ENCODE data around the gene NDST4. TPM values are rescaled to one million over a fixed set of nuclear protein-coding genes. Genes with fewer than 3 reads are reported as not detected.

The NDST4 gene
- total RNA-seq, 1 experiment from 2014 or later, result not detected

DNA sequence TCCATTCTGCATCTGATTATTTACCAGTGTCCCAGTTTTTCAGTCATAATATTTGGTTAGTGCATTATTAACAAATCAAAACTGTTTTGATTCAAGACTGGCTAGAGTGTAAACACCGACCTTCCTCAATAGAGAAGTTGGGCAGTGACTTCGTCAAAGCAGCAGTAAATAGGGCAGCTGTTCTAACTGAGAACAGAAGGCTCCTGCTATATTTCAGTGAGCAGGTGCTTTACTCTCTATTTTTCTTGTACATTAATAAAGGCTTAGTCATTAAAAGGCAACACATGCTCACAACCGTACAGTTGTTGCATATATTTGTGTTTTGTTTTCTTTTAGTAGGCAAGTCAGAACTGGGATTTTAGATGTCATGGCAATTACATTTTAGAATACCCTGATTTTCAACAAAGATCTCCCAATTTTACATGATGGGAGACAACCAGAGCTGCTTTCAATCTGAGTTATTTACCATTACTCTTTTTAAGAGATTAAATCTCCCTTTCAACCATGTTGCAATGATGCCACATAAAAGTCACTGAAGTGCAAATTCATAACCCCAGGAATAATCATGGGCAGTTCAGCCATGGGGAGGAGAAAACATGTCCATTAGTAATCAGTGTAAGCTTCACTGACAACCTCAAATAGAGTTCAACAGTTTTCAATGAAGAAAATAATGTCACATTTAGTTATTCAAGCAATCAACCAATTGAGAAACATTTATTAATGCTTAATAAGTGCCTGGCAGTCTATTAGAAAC lies 233.3 kb downstream of the NDST4 start:
- no peaks in the 10 kb centered on the region for H3K9me3 ChIP-seq (ENCODE audit: low read length)
- no peak overlapping the region for H3K4me3 ChIP-seq (ENCODE audit: low read length)
- no peaks in the 10 kb centered on the region for H3K9me2 ChIP-seq (replicated peaks; ENCODE audit: insufficient read depth, low read length)
- H3K36me3 ChIP-seq (ENCODE audit: insufficient read depth, low read length), result no peaks in the 10 kb centered on the region
- H3K27me3 ChIP-seq (ENCODE audit: low read length), result no peaks in the 10 kb centered on the region
- no peaks in the 10 kb centered on the region for H4K20me1 ChIP-seq (ENCODE audit: insufficient read depth, low read depth, low read length)
- no peak overlapping the region for H2AFZ ChIP-seq (ENCODE audit: low read length)
- H3K79me2 ChIP-seq (ENCODE audit: low read length), result no peaks in the 10 kb centered on the region
- no peak overlapping the region for H3K9ac ChIP-seq (ENCODE audit: low read length)
- H3K4me2 ChIP-seq (ENCODE audit: low read depth, low read length, poor library complexity, severe bottlenecking), result no peak overlapping the region
- no peak for DNase-seq
- no peaks in the 10 kb centered on the region for H3K4me1 ChIP-seq (ENCODE audit: low read length)
- H3K27ac ChIP-seq (ENCODE audit: low read length), result no peak overlapping the region

DNA sequence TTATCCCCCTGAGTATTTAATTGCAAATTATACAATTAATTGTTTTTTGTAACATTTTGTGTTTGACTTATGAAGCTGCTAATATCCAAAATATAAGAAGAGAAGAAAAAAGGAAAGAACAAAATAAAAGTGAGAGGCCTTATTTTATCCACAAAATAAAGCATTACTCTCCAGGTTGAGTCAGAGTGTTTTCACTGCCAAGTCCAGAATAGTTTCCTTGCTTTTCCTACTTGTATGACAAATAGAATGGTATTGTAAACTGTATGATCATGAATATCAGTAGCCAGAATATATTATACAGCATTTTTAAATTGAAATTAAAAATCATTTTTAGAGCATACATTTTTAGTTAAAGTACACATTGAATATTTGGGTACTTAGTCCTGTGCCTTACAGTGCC lies 237.8 kb downstream of the NDST4 start:
- H4K20me1 ChIP-seq (ENCODE audit: insufficient read depth, low read depth, low read length), result no peaks in the 10 kb centered on the region
- no peak for DNase-seq
- no peaks in the 10 kb centered on the region for H3K9me3 ChIP-seq (ENCODE audit: low read length)
- no peaks in the 10 kb centered on the region for H3K27me3 ChIP-seq (ENCODE audit: low read length)
- no peak overlapping the region for H3K27ac ChIP-seq (ENCODE audit: low read length)
- H3K36me3 ChIP-seq (ENCODE audit: insufficient read depth, low read length), result no peaks in the 10 kb centered on the region
- no peaks in the 10 kb centered on the region for H3K4me1 ChIP-seq (ENCODE audit: low read length)
- H3K4me3 ChIP-seq (ENCODE audit: low read length), result no peak overlapping the region
- H3K9me2 ChIP-seq (replicated peaks; ENCODE audit: insufficient read depth, low read length), result no peaks in the 10 kb centered on the region
- no peak overlapping the region for H3K9ac ChIP-seq (ENCODE audit: low read length)
- no peaks in the 10 kb centered on the region for H3K79me2 ChIP-seq (ENCODE audit: low read length)
- H3K4me2 ChIP-seq (ENCODE audit: low read depth, low read length, poor library complexity, severe bottlenecking), result no peak overlapping the region
- H2AFZ ChIP-seq (ENCODE audit: low read length), result no peak overlapping the region

- H3K4me3 ChIP-seq (ENCODE audit: low read length), result no peak overlapping the region
- H3K27ac ChIP-seq (ENCODE audit: low read length), result no peak overlapping the region
- no peaks in the 10 kb centered on the region for H4K20me1 ChIP-seq (ENCODE audit: insufficient read depth, low read depth, low read length)
- no peaks in the 10 kb centered on the region for H3K27me3 ChIP-seq (ENCODE audit: low read length)
- H2AFZ ChIP-seq (ENCODE audit: low read length), result no peak overlapping the region
- no peaks in the 10 kb centered on the region for H3K79me2 ChIP-seq (ENCODE audit: low read length)
- no peaks in the 10 kb centered on the region for H3K36me3 ChIP-seq (ENCODE audit: insufficient read depth, low read length)
- H3K4me2 ChIP-seq (ENCODE audit: low read depth, low read length, poor library complexity, severe bottlenecking), result no peak overlapping the region
- no peak for DNase-seq
- H3K9me3 ChIP-seq (ENCODE audit: low read length), result no peaks in the 10 kb centered on the region
- H3K9me2 ChIP-seq (replicated peaks; ENCODE audit: insufficient read depth, low read length), result no peaks in the 10 kb centered on the region
- no peak overlapping the region for H3K9ac ChIP-seq (ENCODE audit: low read length)
- no peaks in the 10 kb centered on the region for H3K4me1 ChIP-seq (ENCODE audit: low read length)
These were observed 239.1 kb downstream of the NDST4 start for GRCh38 chr4:114874321-114874720.

GRCh38 chr4:114870987-114871386 lies 242.4 kb downstream of the NDST4 start:
- no peaks in the 10 kb centered on the region for H3K4me1 ChIP-seq (ENCODE audit: low read length)

DNA sequence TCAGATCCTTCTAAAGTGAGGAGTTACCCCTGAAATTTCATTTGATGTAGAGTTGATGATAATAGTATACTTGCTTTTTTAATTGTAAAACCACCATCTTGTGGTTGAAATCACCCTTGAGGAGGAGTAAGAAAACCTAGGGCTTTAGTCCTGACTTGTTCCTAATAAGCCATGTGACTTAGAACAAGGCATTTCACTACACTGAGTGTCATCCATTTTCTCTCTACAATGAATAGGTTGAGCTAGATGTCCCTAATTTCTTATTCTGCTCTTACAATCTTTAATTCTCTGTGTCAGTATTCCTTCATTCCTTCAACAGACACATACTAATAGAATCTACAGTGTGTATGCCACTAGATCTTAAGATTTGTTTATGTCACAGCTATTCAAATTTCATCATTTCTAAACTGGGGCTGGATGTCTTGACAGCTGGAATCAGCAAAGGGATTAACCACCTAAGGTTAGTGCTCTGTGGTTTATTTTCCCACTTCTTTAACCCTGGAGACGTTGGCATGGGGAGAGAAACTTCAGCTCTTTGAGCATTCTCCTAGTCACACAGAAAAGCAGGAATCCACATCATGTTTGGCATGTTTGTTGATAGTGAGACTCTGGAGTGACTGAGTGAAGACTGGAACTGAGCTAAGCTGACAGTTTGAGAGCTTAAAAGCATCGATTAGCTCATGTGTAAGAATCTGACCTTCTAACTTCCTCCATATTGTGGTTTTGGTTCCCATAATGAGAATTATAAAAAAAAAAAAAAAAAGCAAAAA lies 246.3 kb downstream of the NDST4 start:
- no peaks in the 10 kb centered on the region for H3K4me1 ChIP-seq (ENCODE audit: low read length)
- H2AFZ ChIP-seq (ENCODE audit: low read length), result no peak overlapping the region
- no peak overlapping the region for H3K27ac ChIP-seq (ENCODE audit: low read length)

More at GRCh38 chr4:114870987-114871386, 242.4 kb downstream of the NDST4 start:
- DNase-seq, result no peak
- no peaks in the 10 kb centered on the region for H3K9me2 ChIP-seq (replicated peaks; ENCODE audit: insufficient read depth, low read length)
- no peaks in the 10 kb centered on the region for H3K9me3 ChIP-seq (ENCODE audit: low read length)
- no peaks in the 10 kb centered on the region for H3K36me3 ChIP-seq (ENCODE audit: insufficient read depth, low read length)
- H3K4me3 ChIP-seq (ENCODE audit: low read length), result no peak overlapping the region
- no peak overlapping the region for H2AFZ ChIP-seq (ENCODE audit: low read length)
- H3K4me2 ChIP-seq (ENCODE audit: low read depth, low read length, poor library complexity, severe bottlenecking), result no peak overlapping the region
- no peaks in the 10 kb centered on the region for H3K79me2 ChIP-seq (ENCODE audit: low read length)
- no peak overlapping the region for H3K27ac ChIP-seq (ENCODE audit: low read length)
- H4K20me1 ChIP-seq (ENCODE audit: insufficient read depth, low read depth, low read length), result no peaks in the 10 kb centered on the region
- H3K9ac ChIP-seq (ENCODE audit: low read length), result no peak overlapping the region
- no peaks in the 10 kb centered on the region for H3K27me3 ChIP-seq (ENCODE audit: low read length)

DNA sequence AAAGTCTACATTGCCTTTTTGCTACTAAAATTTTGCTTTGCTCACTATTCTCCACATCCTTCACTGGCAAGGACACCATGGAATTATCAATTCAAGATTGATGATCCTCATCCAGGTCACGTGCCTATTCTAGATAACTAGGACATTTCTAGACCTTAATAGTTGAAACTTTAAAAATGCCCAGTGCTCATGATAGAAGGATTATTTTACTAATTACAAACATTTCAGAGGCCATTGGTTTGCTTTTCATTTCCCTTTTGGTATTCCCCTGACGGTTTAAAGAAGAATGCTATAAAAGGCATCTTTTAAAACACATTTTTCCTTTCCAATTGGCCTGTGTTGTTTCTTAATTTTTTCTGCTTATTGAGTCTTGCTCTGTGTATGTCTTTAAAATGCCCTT lies 249.4 kb downstream of the NDST4 start:
- H2AFZ ChIP-seq (ENCODE audit: low read length), result no peak overlapping the region

More for the DNA sequence above, 246.3 kb downstream of the NDST4 start:
- no peak overlapping the region for H3K9ac ChIP-seq (ENCODE audit: low read length)
- no peaks in the 10 kb centered on the region for H4K20me1 ChIP-seq (ENCODE audit: insufficient read depth, low read depth, low read length)
- no peaks in the 10 kb centered on the region for H3K27me3 ChIP-seq (ENCODE audit: low read length)
- no peaks in the 10 kb centered on the region for H3K9me2 ChIP-seq (replicated peaks; ENCODE audit: insufficient read depth, low read length)
- H3K79me2 ChIP-seq (ENCODE audit: low read length), result no peaks in the 10 kb centered on the region
- no peaks in the 10 kb centered on the region for H3K36me3 ChIP-seq (ENCODE audit: insufficient read depth, low read length)
- no peak overlapping the region for H3K4me2 ChIP-seq (ENCODE audit: low read depth, low read length, poor library complexity, severe bottlenecking)
- DNase-seq, result no peak
- no peaks in the 10 kb centered on the region for H3K9me3 ChIP-seq (ENCODE audit: low read length)
- H3K4me3 ChIP-seq (ENCODE audit: low read length), result no peak overlapping the region

DNA sequence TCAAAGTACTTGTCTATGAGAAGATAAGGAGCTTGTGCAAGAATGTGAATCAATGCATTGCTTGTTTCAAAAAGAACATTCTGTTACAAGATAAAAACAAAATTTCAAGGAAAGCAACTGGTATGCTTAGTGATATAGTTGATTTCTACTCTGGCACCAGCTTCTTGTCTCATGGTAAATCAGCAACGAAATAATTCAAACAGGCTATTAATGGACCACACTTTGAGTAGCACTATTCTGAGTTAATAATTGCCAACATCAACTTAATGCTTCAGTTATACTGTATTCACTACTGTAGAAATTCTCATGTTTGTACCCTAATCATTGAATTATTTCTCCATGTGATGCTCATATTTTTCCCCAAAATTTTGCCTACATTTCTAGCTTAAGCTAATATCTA lies 252.6 kb downstream of the NDST4 start:
- Histone ChIP-seq H3K9ac (ENCODE audit: low read length) (no peak overlapping the region), H3K4me2 (ENCODE audit: low read depth, low read length, poor library complexity, severe bottlenecking) (no peak overlapping the region), H3K79me2 (ENCODE audit: low read length) (no peaks in the 10 kb centered on the region), H3K4me1 (ENCODE audit: low read length) (no peaks in the 10 kb centered on the region), H3K4me3 (ENCODE audit: low read length) (no peak overlapping the region), H3K36me3 (ENCODE audit: insufficient read depth, low read length) (no peaks in the 10 kb centered on the region), H4K20me1 (ENCODE audit: insufficient read depth, low read depth, low read length) (no peaks in the 10 kb centered on the region), H3K9me2 (replicated peaks; ENCODE audit: insufficient read depth, low read length) (no peaks in the 10 kb centered on the region), H3K27ac (ENCODE audit: low read length) (no peak overlapping the region), H2AFZ (ENCODE audit: low read length) (no peak overlapping the region), H3K9me3 (ENCODE audit: low read length) (no peaks in the 10 kb centered on the region), H3K27me3 (ENCODE audit: low read length) (no peaks in the 10 kb centered on the region)
- DNase-seq, result no peak

More for the DNA sequence above, 249.4 kb downstream of the NDST4 start:
- Histone ChIP-seq H3K4me3 (ENCODE audit: low read length) (no peak overlapping the region), H3K27ac (ENCODE audit: low read length) (no peak overlapping the region), H3K9ac (ENCODE audit: low read length) (no peak overlapping the region), H3K9me3 (ENCODE audit: low read length) (no peaks in the 10 kb centered on the region), H3K4me1 (ENCODE audit: low read length) (no peaks in the 10 kb centered on the region), H3K9me2 (replicated peaks; ENCODE audit: insufficient read depth, low read length) (no peaks in the 10 kb centered on the region), H3K79me2 (ENCODE audit: low read length) (no peaks in the 10 kb centered on the region), H4K20me1 (ENCODE audit: insufficient read depth, low read depth, low read length) (no peaks in the 10 kb centered on the region), H3K4me2 (ENCODE audit: low read depth, low read length, poor library complexity, severe bottlenecking) (no peak overlapping the region), H3K36me3 (ENCODE audit: insufficient read depth, low read length) (no peaks in the 10 kb centered on the region), H3K27me3 (ENCODE audit: low read length) (no peaks in the 10 kb centered on the region)
- DNase-seq, result no peak

DNA sequence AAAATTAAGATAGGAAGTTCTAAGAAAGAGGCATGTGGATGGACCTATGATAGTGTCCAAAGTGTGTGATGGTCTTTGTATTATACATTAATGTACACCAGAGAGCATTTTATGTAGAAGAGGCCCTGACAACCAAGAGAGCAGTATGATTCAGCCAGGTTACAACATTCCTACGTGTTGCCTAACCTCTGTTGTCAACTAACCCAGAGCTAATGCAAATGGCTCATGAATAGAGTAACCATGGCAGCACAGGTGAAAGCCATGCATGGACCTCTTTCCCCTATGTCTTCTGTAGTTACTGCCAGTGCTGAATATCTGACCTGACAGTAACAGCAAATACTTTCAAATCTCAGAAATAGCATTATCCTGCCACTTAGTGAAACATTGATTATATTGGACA lies 255.6 kb downstream of the NDST4 start:
- no peaks in the 10 kb centered on the region for H3K79me2 ChIP-seq (ENCODE audit: low read length)
- no peak overlapping the region for H3K9ac ChIP-seq (ENCODE audit: low read length)
- H4K20me1 ChIP-seq (ENCODE audit: insufficient read depth, low read depth, low read length), result no peaks in the 10 kb centered on the region
- H3K9me3 ChIP-seq (ENCODE audit: low read length), result peaks cover 3% of the 10 kb centered on the region; the same call in 1 of the 2 replicates
- H3K4me1 ChIP-seq (ENCODE audit: low read length), result no peaks in the 10 kb centered on the region
- H3K27me3 ChIP-seq (ENCODE audit: low read length), result no peaks in the 10 kb centered on the region
- H2AFZ ChIP-seq (ENCODE audit: low read length), result no peak overlapping the region
- no peaks in the 10 kb centered on the region for H3K36me3 ChIP-seq (ENCODE audit: insufficient read depth, low read length)
- H3K4me3 ChIP-seq (ENCODE audit: low read length), result no peak overlapping the region
- H3K27ac ChIP-seq (ENCODE audit: low read length), result no peak overlapping the region
- H3K9me2 ChIP-seq (replicated peaks; ENCODE audit: insufficient read depth, low read length), result no peaks in the 10 kb centered on the region; the same call in 1 of the 2 replicates
- H3K4me2 ChIP-seq (ENCODE audit: low read depth, low read length, poor library complexity, severe bottlenecking), result no peak overlapping the region
- DNase-seq, result no peak

All from Karpas-422 (cell line).